Heart left ventricle (tissue), 13 donors: ENCODE results near the gene LACTBL1.

Experiments used
- CTCF ChIP-seq, 12 donors: fragments of 200-600 bp; sonication (generic) in 4 of 12; IDR thresholded peaks; one replicate each; pipeline versions ENCODE4 v1.5.0 to v1.8.0; 2018 to 2022; ENCODE audit warnings: antibody characterized with exemption in 12 of 12, mild to moderate bottlenecking in 5 of 12
- POLR2A ChIP-seq, 2 donors: fragments of 450-650 bp; IDR thresholded peaks; one replicate each; pipeline ENCODE4 v1.6.1; 2017; ENCODE audit warnings: antibody characterized with exemption in 2 of 2, mild to moderate bottlenecking in 2 of 2, moderate library complexity in 2 of 2
- donor health status: ischemic (EF 13 %, LVEDD 7.1; RV severe dilation, severe dysfunction).
- donor health status: DM: no; HTN: yes; CAD: no.
- donor health status: DM: no; HTN: no; CAD: no.
- donor health status: ischemic (EF 25% LVEDD 6.9; RV normal size, moderate dysfunction).
- donor health status: ischemic (EF 25% LVEDD 5.7; RV mildly dilated, moderate dysfunction).
- donor health status: ischemic (EF 35%, LVEDD 5.7; RV mildly dilated, moderate dysfunction).
- donor health status: nonischemic (EF 11% LVEDD 7.7; RV severe dilation, severe dysfunction).
- donor health status: DM: yes; HTN: yes; CAD: no.
- donor health status: PGD.
- donor health status: ischemic (EF 29% LVEDD 5.4; RV normal size, mild dysfunction).
- donor health status: nonischemic (EF 23%, LVEDD 6.1; RV moderate dilation, normal function).

GRCh38 chr1:23019094-23019862, 46.6 kb upstream of the LACTBL1 start, which contains the start of gene KDM1A:
- TF ChIP-seq CTCF (IDR thresholded peaks at IDR 0.05) (peak in 4 of 12 donors; percentile 10 to 44 (median 36)), POLR2A (IDR thresholded peaks at IDR 0.05) (peak in 1 of 2 donors; percentile 74)
